Subcutaneous adipose tissue (tissue), 4 donors: Measurements from ENCODE around the gene DAAM1. TPM values are rescaled to one million over a fixed set of nuclear protein-coding genes. Genes with fewer than 3 reads are reported as not detected.

Source experiments
- total RNA-seq, 4 donors: library from RNA; depleted of rRNA; stranded (reverse); fragments of >200 nt; gene quantifications; one replicate each; pipeline ENCODE4 v1.1.0, GENCODE V29; 2016
- TF ChIP-seq, protein P1 (sequence below): fragments of 450-650 bp; IDR thresholded peaks from one replicate; pipeline ENCODE4 v1.5.1; 2016; ENCODE audit warnings: low read depth, mild to moderate bottlenecking, control low read depth, antibody characterized with exemption, moderate library complexity

The DAAM1 gene
- total RNA-seq, 4 donors from 2014 or later = 42.3 to 98.0 (median 59.0) TPM

DNA sequence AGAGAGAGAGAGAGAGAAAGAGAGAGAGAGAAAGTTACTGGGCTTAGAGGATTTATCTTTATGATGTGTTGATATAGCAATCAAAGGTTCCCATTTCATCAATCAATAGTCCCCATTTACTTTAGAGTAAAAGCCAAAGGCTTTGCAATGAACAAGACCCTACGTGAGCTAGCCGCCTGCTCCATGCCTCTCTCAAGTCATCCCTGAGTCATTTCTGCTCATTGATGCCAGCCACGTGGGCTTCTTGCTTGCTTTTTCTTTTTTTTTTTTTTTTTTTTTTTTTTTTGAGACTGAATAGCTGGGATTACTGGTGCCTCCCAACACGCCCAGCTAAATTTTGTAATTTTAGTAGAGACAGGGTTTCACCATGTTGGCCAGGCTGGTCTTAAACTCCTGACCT, 205.8 kb downstream of the DAAM1 start:
- TF ChIP-seq, protein P1, sequence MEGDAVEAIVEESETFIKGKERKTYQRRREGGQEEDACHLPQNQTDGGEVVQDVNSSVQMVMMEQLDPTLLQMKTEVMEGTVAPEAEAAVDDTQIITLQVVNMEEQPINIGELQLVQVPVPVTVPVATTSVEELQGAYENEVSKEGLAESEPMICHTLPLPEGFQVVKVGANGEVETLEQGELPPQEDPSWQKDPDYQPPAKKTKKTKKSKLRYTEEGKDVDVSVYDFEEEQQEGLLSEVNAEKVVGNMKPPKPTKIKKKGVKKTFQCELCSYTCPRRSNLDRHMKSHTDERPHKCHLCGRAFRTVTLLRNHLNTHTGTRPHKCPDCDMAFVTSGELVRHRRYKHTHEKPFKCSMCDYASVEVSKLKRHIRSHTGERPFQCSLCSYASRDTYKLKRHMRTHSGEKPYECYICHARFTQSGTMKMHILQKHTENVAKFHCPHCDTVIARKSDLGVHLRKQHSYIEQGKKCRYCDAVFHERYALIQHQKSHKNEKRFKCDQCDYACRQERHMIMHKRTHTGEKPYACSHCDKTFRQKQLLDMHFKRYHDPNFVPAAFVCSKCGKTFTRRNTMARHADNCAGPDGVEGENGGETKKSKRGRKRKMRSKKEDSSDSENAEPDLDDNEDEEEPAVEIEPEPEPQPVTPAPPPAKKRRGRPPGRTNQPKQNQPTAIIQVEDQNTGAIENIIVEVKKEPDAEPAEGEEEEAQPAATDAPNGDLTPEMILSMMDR = no peak

DNA sequence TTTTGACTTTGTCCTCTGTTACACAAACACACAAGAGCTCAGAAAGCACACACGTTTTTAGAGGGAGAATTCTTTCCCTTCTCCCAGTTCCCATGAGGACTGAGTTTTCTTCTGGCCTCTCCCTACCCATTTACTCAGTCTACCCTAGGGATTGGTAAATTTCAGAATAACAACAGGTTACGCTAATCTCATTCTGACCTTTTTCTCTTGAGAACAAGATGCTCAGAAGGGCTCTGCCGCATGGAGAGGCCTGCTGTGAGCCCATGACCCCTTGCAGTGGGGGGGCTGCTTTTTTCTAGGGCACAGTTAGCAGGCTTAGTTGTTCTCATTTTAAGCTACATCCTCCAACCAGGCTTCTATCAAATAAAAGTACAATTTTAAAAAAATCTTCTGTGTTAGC, 207.2 kb downstream of the DAAM1 start:
- TF ChIP-seq, protein P1 = no peak

DNA sequence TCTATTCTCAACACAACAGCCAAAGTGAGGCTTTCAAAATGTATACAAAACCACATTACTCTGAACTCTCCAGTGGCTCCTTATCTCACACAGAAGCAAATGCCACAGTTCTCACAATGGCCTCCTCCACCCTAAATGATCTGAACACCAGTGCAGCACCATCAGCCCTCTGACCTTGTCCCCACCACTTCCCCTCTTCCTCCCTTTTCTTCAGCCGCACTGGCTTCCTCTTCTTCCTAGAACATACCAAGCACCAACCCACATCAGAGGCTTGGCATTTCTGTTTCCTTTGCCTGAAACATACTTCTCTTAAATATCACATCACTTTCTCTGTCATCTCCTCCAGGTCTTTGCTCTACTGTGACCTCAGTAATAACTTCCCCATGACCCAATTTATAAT, 210.4 kb downstream of the DAAM1 start:
- TF ChIP-seq, protein P1 = no peak

DNA sequence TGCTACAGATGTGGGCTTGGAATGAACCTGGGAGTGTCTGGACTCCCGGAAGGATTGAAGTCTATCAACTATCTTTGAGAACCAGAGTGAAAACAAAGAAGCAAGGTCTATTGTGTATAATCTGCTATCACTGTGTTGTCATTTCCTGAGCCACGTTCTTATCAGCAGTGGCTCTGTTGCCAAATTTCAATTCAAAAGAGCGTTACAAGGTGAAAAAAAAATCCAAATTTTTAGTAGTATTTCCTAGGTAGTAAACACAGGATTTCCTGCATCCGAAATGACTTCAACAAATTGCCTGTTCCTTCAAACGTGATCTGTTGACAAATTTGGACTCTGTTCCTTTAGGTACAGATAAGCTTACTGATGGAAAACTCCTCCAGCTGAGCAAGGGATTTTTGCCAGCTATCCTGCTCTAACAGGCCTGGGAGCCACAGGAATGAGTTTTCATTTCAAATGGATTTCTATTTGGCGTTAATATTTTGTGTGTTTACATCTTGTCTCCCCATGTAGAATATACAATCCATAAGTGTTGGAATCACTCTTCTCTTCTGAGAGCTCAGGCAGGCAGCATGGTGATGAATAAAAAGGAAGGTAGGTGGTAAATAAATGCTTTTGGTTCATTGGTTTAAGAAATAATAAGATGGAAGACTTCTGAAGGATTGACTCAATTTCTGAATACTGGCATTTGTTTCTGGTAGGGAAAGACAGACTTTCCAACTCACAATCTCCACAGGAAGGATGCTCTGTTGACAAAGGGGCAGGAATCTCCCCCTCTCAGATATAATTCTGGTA, 218.2 kb downstream of the DAAM1 start:
- TF ChIP-seq, protein P1 = no peak

DNA sequence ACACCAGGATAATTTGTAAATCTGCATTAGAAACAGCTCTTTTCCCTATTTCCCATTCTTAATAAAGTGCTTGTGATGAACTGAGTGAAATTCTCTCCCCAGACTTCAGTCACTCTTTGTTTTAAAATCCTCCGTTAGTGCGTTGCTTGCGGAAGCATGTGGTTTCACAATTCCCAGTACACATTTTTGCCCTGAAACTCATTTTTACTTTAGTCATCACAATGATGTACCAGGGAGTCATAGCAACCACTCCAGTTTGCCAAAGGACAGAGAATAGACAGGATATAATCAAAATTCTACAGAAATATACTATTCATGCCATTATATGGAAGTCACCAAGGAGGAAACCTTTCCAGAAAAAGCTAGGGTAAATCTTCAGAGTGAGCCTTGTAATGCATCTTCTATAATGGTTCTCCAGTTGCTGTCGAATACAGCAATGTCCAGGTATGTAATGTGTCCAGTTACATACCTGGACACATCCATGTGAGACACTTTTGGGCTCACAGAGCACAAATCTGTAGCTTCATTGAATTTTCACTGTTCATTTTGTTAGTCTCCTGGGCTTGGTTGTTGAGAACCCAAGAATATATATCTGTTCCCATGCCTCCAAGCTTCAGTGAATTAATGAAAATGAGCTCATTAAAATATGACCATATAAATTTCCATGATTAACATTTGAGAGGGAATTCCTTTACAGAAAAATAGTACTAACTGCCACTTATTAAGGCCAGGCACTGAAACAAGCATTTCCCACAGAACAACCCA, 219.0 kb downstream of the DAAM1 start:
- TF ChIP-seq, protein P1 = no peak

DNA sequence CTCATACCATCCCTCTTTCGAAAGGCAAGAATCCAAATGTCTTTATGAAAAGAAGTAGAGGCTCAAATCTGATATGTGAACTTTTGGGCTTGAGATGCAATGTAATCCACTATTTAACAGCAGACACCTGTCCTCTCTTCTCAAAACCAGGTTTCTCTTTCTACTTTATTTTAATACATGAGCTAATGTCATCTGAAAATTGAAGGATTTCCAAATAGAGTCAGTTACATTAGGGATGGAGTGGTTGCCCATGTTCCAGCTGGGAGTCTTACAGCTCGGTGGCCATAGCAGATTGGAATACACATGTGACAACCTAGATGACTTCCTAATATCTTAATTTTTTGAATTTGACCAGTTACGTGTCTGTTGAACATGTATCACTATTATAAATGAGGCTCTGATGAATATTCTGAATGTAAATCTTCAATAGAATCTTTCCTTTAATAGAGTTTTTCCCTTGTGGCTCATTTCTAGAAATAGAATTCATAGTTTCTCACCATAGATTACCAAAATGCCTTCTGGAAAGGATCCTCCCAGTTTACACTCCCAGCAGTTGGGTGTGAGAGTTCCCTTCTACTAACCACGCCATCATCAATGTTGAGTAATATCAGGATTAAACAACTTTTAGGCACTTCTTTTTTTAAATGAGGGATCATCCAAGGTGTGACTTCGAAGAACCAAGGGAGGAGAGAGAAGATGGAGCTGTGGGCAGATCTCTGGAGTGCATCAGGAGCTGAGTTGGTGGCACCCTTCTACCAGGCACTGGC, 227.6 kb downstream of the DAAM1 start:
- TF ChIP-seq, protein P1 = no peak

DNA sequence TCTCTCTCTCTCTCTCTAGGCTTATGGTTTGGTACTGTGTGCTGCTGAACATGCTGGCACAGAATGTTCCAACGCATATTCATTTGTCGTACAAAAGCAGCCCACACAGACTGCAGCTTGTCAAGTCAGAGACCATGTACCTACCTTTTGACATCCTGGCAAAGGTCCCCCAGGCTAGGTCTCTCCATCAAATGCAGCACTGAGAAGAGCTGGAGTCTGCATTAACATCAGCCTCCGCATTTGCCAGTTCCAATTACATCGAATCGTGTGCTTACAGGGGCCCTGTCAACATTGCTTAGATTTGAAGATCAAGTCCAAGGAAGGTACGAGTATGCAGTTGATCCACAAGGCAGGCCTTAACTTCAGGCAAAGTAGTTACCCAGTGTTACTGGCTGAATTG, 228.8 kb downstream of the DAAM1 start:
- TF ChIP-seq, protein P1 = no peak
